ENCODE data around the gene CIITA.

DNA sequence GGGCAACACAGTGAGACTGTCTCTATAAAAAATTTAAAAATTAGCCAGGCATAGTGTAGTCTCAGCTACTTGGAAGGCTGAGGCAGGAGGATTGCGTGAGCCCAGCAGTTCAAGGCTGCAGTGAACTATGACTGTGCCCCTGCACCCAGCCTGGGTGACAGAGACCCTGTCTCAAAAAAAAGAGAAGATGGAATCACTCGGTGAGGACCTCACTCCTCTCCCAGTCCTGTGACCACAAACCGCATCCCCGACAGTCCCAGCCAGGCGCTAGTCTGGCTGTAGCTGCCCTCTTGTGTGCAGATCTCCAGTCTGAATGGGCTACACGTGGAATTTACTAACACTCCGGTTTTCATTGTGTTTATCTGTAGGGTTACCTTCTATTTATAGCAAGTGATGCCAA is 54.1 kb downstream of the CIITA start:
- TF ChIP-seq, protein P1, sequence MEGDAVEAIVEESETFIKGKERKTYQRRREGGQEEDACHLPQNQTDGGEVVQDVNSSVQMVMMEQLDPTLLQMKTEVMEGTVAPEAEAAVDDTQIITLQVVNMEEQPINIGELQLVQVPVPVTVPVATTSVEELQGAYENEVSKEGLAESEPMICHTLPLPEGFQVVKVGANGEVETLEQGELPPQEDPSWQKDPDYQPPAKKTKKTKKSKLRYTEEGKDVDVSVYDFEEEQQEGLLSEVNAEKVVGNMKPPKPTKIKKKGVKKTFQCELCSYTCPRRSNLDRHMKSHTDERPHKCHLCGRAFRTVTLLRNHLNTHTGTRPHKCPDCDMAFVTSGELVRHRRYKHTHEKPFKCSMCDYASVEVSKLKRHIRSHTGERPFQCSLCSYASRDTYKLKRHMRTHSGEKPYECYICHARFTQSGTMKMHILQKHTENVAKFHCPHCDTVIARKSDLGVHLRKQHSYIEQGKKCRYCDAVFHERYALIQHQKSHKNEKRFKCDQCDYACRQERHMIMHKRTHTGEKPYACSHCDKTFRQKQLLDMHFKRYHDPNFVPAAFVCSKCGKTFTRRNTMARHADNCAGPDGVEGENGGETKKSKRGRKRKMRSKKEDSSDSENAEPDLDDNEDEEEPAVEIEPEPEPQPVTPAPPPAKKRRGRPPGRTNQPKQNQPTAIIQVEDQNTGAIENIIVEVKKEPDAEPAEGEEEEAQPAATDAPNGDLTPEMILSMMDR (IDR thresholded peaks at IDR 0.05; ENCODE audit: low read length) = no peak
- TF ChIP-seq EZH2 (IDR thresholded peaks at IDR 0.05; ENCODE audit: borderline replicate concordance, low read length) = no peak
